Muscle of leg (tissue), 11 donors: Measurements from ENCODE around the gene SLC1A4. TPM values are rescaled to one million over a fixed set of nuclear protein-coding genes. Genes with fewer than 3 reads are reported as not detected.
"Not testable (repeated sequence)": the region's sequence is repeated elsewhere in the genome, so short reads cannot be mapped to it uniquely, and the experiment has no call there.

ENCODE experiments used
- DNase-seq: peaks from one replicate; pipeline ENCODE4 v3.0.0; 2013
- H3K27ac ChIP-seq: one replicate; pipeline ENCODE4 v1.5.1; 2013; ENCODE audit warnings: mild to moderate bottlenecking, low read length, control low read depth
- H3K27me3 ChIP-seq: one replicate; pipeline ENCODE4 v1.6.1; 2013; ENCODE audit warnings: low read length; ENCODE audit not compliant: control insufficient read depth, insufficient read depth
- H3K36me3 ChIP-seq: one replicate; pipeline ENCODE4 v1.6.1; 2013; ENCODE audit warnings: low read length; ENCODE audit not compliant: control insufficient read depth, insufficient read depth
- H3K4me1 ChIP-seq: one replicate; pipeline ENCODE4 v1.6.1; 2013; ENCODE audit warnings: low read length; ENCODE audit not compliant: control insufficient read depth, insufficient read depth
- H3K4me3 ChIP-seq: one replicate; pipeline ENCODE4 v1.5.1; 2013; ENCODE audit warnings: low read length, control low read depth
- H3K9me3 ChIP-seq: replicated peaks from 2 replicates; pipeline ENCODE4 v1.6.1; 2013; ENCODE audit warnings: low read depth, low read length; ENCODE audit not compliant: control insufficient read depth
- WGBS: methylation state at CpG from one replicate; pipeline ENCODE4 v1.1.5; 2013; ENCODE audit warnings: missing lambda C conversion rate; ENCODE audit not compliant: insufficient coverage; 5-methylcytosine and 5-hydroxymethylcytosine counted together
- polyA plus RNA-seq, 8 donors: library from polyadenylated mRNA; unstranded; fragments of 120-200 nt; gene quantifications; one replicate each; pipeline versions ENCODE4 v1.2.1 to v1.2.3, GENCODE V29; 2013; ENCODE audit warnings: inconsistent platforms in 1 of 8, low replicate concordance in 1 of 8; ENCODE audit not compliant: insufficient read length in 8 of 8, insufficient read depth in 1 of 8
- total RNA-seq: library from RNA; stranded (reverse); fragments of 120-200 nt; gene quantifications from one replicate; pipeline ENCODE4 v1.2.4, GENCODE V29; 2013

The SLC1A4 gene
- total and polyA plus RNA-seq, 9 donors = 11.7 to 17.1 (median 13.9) TPM

GRCh38 chr2:65004232-65004631 lies 15.0 kb downstream of the SLC1A4 start:
- WGBS = 100% methylated on average over 1 of the region's 3 CpGs
- not testable (repeated sequence) for H3K27me3 ChIP-seq, H3K9me3 ChIP-seq, H3K36me3 ChIP-seq, H3K4me3 ChIP-seq, H3K27ac ChIP-seq, DNase-seq, H3K4me1 ChIP-seq

GRCh38 chr2:65013776-65014175 lies 24.6 kb downstream of the SLC1A4 start:
- H3K9me3 ChIP-seq = no peaks in the 10 kb centered on the region
- H3K27me3 ChIP-seq = no peaks in the 10 kb centered on the region
- H3K27ac ChIP-seq = no peak overlapping the region
- no peak for DNase-seq
- H3K4me3 ChIP-seq = no peak overlapping the region
- no CpG with 5 or more reads among the region's 1 CpG for WGBS
- peaks cover 23% of the 10 kb centered on the region for H3K36me3 ChIP-seq
- H3K4me1 ChIP-seq = peaks cover 3% of the 10 kb centered on the region

GRCh38 chr2:65015731-65016130 lies 26.5 kb downstream of the SLC1A4 start:
- 67% methylated on average over 1 of the region's 5 CpGs for WGBS
- Histone ChIP-seq H3K4me3 (no peak overlapping the region), H3K36me3 (peaks cover 35% of the 10 kb centered on the region), H3K27me3 (no peaks in the 10 kb centered on the region), H3K9me3 (no peaks in the 10 kb centered on the region), H3K4me1 (peaks cover 3% of the 10 kb centered on the region), H3K27ac (no peak overlapping the region)
- DNase-seq = no peak

- WGBS = 89% methylated on average over 3 of the region's 6 CpGs
- H3K4me1 ChIP-seq = peaks cover 3% of the 10 kb centered on the region
- no peaks in the 10 kb centered on the region for H3K9me3 ChIP-seq
- peaks cover 45% of the 10 kb centered on the region for H3K36me3 ChIP-seq
- H3K4me3 ChIP-seq = no peak overlapping the region
- H3K27ac ChIP-seq = peak overlapping the region; percentile 54
- no peak for DNase-seq
- H3K27me3 ChIP-seq = no peaks in the 10 kb centered on the region
Measured at GRCh38 chr2:65016789-65017188, 27.6 kb downstream of the SLC1A4 start.

GRCh38 chr2:65017335-65017734 lies 28.1 kb downstream of the SLC1A4 start:
- H3K4me3 ChIP-seq = no peak overlapping the region
- peak overlapping the region; percentile 54 for H3K27ac ChIP-seq
- no peaks in the 10 kb centered on the region for H3K9me3 ChIP-seq
- no CpG with 5 or more reads among the region's 4 CpGs for WGBS
- peaks cover 47% of the 10 kb centered on the region for H3K36me3 ChIP-seq
- peaks cover 3% of the 10 kb centered on the region for H3K4me1 ChIP-seq
- no peaks in the 10 kb centered on the region for H3K27me3 ChIP-seq
- DNase-seq = peak; percentile 54

GRCh38 chr2:65018141-65018582 lies 29.0 kb downstream of the SLC1A4 start:
- Histone ChIP-seq H3K4me1 (peaks cover 3% of the 10 kb centered on the region), H3K4me3 (no peak overlapping the region), H3K27ac (peak overlapping the region; percentile 54), H3K9me3 (no peaks in the 10 kb centered on the region), H3K27me3 (no peaks in the 10 kb centered on the region), H3K36me3 (peaks cover 52% of the 10 kb centered on the region)
- peak; percentile 55 for DNase-seq
- WGBS = 88% methylated on average over 15 of the region's 15 CpGs

GRCh38 chr2:65019010-65019409 lies 29.8 kb downstream of the SLC1A4 start:
- no peak for DNase-seq
- Histone ChIP-seq H3K9me3 (no peaks in the 10 kb centered on the region), H3K4me1 (peaks cover 3% of the 10 kb centered on the region), H3K27me3 (no peaks in the 10 kb centered on the region), H3K4me3 (no peak overlapping the region), H3K27ac (no peak overlapping the region), H3K36me3 (peaks cover 55% of the 10 kb centered on the region)
- 36% methylated on average over 1 of the region's 1 CpG for WGBS

- no peak overlapping the region for H3K4me3 ChIP-seq
- H3K27me3 ChIP-seq = no peaks in the 10 kb centered on the region
- 79% methylated on average over 4 of the region's 8 CpGs for WGBS
- no peak overlapping the region for H3K27ac ChIP-seq
- DNase-seq = no peak
- no peaks in the 10 kb centered on the region for H3K9me3 ChIP-seq
- H3K4me1 ChIP-seq = peaks cover 3% of the 10 kb centered on the region
- peaks cover 55% of the 10 kb centered on the region for H3K36me3 ChIP-seq
Measured at GRCh38 chr2:65019675-65020195, 30.5 kb downstream of the SLC1A4 start.

- not testable (repeated sequence) for DNase-seq, H3K27ac ChIP-seq, H3K27me3 ChIP-seq, H3K4me1 ChIP-seq, H3K4me3 ChIP-seq, H3K9me3 ChIP-seq
- peaks cover 55% of the 10 kb centered on the region for H3K36me3 ChIP-seq
- WGBS = no CpG with 5 or more reads among the region's 1 CpG
Measured at GRCh38 chr2:65020251-65020650, 31.1 kb downstream of the SLC1A4 start.

GRCh38 chr2:65020943-65021528 lies 31.8 kb downstream of the SLC1A4 start:
- WGBS = 72% methylated on average over 7 of the region's 11 CpGs
- Histone ChIP-seq H3K36me3 (peaks cover 55% of the 10 kb centered on the region), H3K27me3 (no peaks in the 10 kb centered on the region), H3K27ac (no peak overlapping the region), H3K9me3 (no peaks in the 10 kb centered on the region), H3K4me1 (peaks cover 3% of the 10 kb centered on the region), H3K4me3 (no peak overlapping the region)
- DNase-seq = no peak

GRCh38 chr2:65021709-65022108 lies 32.5 kb downstream of the SLC1A4 start:
- WGBS = 90% methylated on average over 2 of the region's 4 CpGs
- H3K36me3 ChIP-seq = peaks cover 49% of the 10 kb centered on the region
- no peaks in the 10 kb centered on the region for H3K9me3 ChIP-seq
- H3K27me3 ChIP-seq = no peaks in the 10 kb centered on the region
- no peak for DNase-seq
- no peak overlapping the region for H3K4me3 ChIP-seq
- H3K27ac ChIP-seq = no peak overlapping the region
- H3K4me1 ChIP-seq = peaks cover 3% of the 10 kb centered on the region
